Loucy (cell line): ENCODE data around the gene CUX1.

Experiments used
- H2AFZ ChIP-seq: fragments of 200-600 bp; sonication (generic); 2 replicates; pipeline ENCODE4 v1.6.0; 2016; ENCODE audit warnings: antibody characterized with exemption, mild to moderate bottlenecking, low read length, moderate library complexity
- H3F3A ChIP-seq: fragments of 200-600 bp; 2 replicates; pipeline ENCODE4 v1.6.0; 2016; ENCODE audit warnings: antibody characterized with exemption, low read depth, mild to moderate bottlenecking
- H3K27me3 ChIP-seq: fragments of 200-600 bp; sonication (generic); 2 replicates; pipeline ENCODE4 v1.6.1; 2014; ENCODE audit warnings: low read length, mild to moderate bottlenecking; ENCODE audit not compliant: insufficient read depth, poor library complexity, severe bottlenecking
- H3K36me3 ChIP-seq: fragments of 200-600 bp; sonication (generic); 2 replicates; pipeline ENCODE4 v1.6.1; 2016; ENCODE audit warnings: low read length; ENCODE audit not compliant: insufficient read depth
- H3K4me1 ChIP-seq: fragments of 200-600 bp; sonication (generic); 2 replicates; pipeline ENCODE4 v1.5.1; 2014; ENCODE audit warnings: low read length, mild to moderate bottlenecking; ENCODE audit not compliant: insufficient read depth, poor library complexity, severe bottlenecking
- H3K4me2 ChIP-seq: fragments of 200-600 bp; sonication (generic); 2 replicates; pipeline ENCODE4 v1.6.0; 2014; ENCODE audit warnings: antibody characterized with exemption, low read length, low read depth, mild to moderate bottlenecking; ENCODE audit not compliant: poor library complexity, severe bottlenecking
- H3K4me3 ChIP-seq: fragments of 200-600 bp; sonication (generic); 2 replicates; pipeline ENCODE4 v1.5.1; 2014; ENCODE audit warnings: low read length, mild to moderate bottlenecking, mixed read lengths; ENCODE audit not compliant: poor library complexity, severe bottlenecking
- H3K79me2 ChIP-seq: fragments of 200-600 bp; sonication (generic); 2 replicates; pipeline ENCODE4 v1.6.1; 2014; ENCODE audit warnings: low read length; ENCODE audit not compliant: insufficient read depth
- H3K9ac ChIP-seq: fragments of 200-600 bp; sonication (generic); 2 replicates; pipeline ENCODE4 v1.6.0; 2014; ENCODE audit warnings: mild to moderate bottlenecking, low read depth, low read length, moderate library complexity; ENCODE audit not compliant: poor library complexity, severe bottlenecking
- H3K9me2 ChIP-seq: fragments of 200-600 bp; sonication (generic); replicated peaks from 2 replicates; pipeline ENCODE4 v1.6.1; 2016; ENCODE audit warnings: low read depth, low read length, mixed read lengths
- H3K9me3 ChIP-seq: fragments of 200-600 bp; sonication (generic); 2 replicates; pipeline ENCODE4 v1.6.1; 2014; ENCODE audit warnings: mild to moderate bottlenecking, antibody characterized with exemption, low read length, low read depth; ENCODE audit not compliant: insufficient read depth
- H4K20me1 ChIP-seq: fragments of 200-600 bp; sonication (generic); 2 replicates; pipeline ENCODE4 v1.6.0; 2014; ENCODE audit warnings: antibody characterized with exemption, low read length, mild to moderate bottlenecking; ENCODE audit not compliant: insufficient read depth, poor library complexity, severe bottlenecking
- EZH2phosphoT487 ChIP-seq: fragments of 200-600 bp; IDR thresholded peaks from 2 replicates; pipeline ENCODE4 v1.6.1; 2018; ENCODE audit warnings: antibody characterized with exemption, mild to moderate bottlenecking, moderate library complexity, borderline replicate concordance
- TF ChIP-seq, protein P1 (sequence below): fragments of 200-600 bp; sonication (generic); conservative IDR thresholded peaks from 2 replicates; pipeline ENCODE4 v1.5.1; 2014; ENCODE audit warnings: mild to moderate bottlenecking, antibody characterized with exemption, low read length

CUX1 gene

DNA sequence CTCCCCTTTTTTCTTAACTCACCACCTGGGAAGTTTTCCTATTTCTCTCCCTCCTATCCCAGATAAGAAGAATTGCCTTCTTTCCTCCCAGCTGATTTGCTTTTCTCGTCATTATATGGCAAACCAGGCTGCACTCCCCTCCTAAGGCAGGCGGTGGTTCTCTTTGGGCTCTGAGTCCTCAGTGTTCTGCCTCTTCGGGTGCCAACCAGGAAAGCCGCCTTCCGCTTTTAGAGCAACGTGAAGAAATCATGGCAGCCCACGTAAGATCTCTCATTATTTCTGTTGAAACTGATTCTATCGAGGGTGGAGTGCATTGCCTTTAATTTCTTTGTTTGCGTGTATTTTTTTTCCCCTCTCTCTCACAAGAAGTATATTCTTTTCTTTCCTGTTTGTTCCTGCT, 141.9 kb downstream of the CUX1 start:
- no peaks in the 10 kb centered on the region for H3K9me3 ChIP-seq
- peaks cover 94% of the 10 kb centered on the region for H3K79me2 ChIP-seq
- H3K9me2 ChIP-seq, result no peaks in the 10 kb centered on the region
- H3K4me1 ChIP-seq, result peaks cover 6% of the 10 kb centered on the region
- H3K27me3 ChIP-seq, result no peaks in the 10 kb centered on the region
- peaks cover 8% of the 10 kb centered on the region; the same call in 1 of the 2 replicates for H3K36me3 ChIP-seq
- peaks cover 19% of the 10 kb centered on the region for H4K20me1 ChIP-seq
- H3F3A ChIP-seq, result no peaks in the 10 kb centered on the region
- H3K4me3 ChIP-seq, result no peak overlapping the region
- H3K4me2 ChIP-seq, result no peak overlapping the region
- H3K9ac ChIP-seq, result no peak overlapping the region
- no peak for TF ChIP-seq EZH2phosphoT487
- TF ChIP-seq, protein P1, sequence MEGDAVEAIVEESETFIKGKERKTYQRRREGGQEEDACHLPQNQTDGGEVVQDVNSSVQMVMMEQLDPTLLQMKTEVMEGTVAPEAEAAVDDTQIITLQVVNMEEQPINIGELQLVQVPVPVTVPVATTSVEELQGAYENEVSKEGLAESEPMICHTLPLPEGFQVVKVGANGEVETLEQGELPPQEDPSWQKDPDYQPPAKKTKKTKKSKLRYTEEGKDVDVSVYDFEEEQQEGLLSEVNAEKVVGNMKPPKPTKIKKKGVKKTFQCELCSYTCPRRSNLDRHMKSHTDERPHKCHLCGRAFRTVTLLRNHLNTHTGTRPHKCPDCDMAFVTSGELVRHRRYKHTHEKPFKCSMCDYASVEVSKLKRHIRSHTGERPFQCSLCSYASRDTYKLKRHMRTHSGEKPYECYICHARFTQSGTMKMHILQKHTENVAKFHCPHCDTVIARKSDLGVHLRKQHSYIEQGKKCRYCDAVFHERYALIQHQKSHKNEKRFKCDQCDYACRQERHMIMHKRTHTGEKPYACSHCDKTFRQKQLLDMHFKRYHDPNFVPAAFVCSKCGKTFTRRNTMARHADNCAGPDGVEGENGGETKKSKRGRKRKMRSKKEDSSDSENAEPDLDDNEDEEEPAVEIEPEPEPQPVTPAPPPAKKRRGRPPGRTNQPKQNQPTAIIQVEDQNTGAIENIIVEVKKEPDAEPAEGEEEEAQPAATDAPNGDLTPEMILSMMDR, result no peak
- no peak overlapping the region for H2AFZ ChIP-seq

DNA sequence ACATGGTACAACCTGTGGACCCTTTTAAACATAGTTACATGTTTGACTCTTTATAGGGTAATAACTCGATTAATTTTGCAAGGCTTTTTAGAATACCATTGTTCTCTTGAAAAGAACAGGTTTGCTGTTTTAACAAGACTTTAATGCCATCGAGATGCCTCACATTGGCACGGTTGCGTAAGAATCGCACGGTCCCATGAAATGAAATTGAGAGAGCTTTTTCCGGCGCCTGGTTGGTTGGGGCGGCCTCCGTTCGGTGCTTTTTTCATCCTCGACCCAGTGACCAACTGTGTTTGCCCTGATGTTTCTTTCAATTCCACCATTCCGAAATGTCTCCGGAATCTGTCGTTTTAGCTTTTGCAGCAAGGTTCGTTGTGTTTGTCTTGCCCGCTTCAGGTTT, 142.4 kb downstream of the CUX1 start:
- H3F3A ChIP-seq, result no peaks in the 10 kb centered on the region
- no peak overlapping the region for H2AFZ ChIP-seq
- peaks cover 11% of the 10 kb centered on the region; the same call in 1 of the 2 replicates for H3K36me3 ChIP-seq
- H3K9me2 ChIP-seq, result no peaks in the 10 kb centered on the region
- H3K9me3 ChIP-seq, result no peaks in the 10 kb centered on the region
- peaks cover 6% of the 10 kb centered on the region for H3K4me1 ChIP-seq
- H3K4me2 ChIP-seq, result no peak overlapping the region
- H3K4me3 ChIP-seq, result no peak overlapping the region
- no peak overlapping the region for H3K9ac ChIP-seq
- H3K27me3 ChIP-seq, result no peaks in the 10 kb centered on the region
- TF ChIP-seq EZH2phosphoT487, result no peak
- TF ChIP-seq, protein P1, result no peak
- peaks cover 94% of the 10 kb centered on the region for H3K79me2 ChIP-seq
- peaks cover 19% of the 10 kb centered on the region for H4K20me1 ChIP-seq

DNA sequence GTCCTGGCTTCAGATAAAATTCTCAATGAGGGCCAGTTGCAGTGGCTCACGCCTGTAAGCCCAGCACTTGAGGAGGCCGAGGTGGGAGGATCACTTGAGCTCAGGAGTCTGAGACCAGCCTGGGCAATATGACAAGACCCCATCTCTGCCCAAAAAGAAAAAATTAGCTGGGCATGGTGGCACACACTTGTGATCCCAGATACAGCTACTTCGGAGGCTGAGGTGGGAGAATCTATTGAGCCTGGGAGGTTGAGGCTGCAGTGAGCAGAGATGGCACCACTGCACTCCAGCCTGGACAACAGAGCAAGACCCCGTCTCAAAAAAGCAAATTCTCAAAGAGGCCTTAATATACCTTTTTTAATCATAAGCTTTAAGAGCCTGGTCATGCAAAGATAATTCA, 142.9 kb downstream of the CUX1 start:
- Histone ChIP-seq H3K27me3 (no peaks in the 10 kb centered on the region), H4K20me1 (peaks cover 19% of the 10 kb centered on the region), H3K4me1 (peaks cover 6% of the 10 kb centered on the region), H3K9me2 (no peaks in the 10 kb centered on the region), H3K9me3 (no peaks in the 10 kb centered on the region), H3K4me2 (no peak overlapping the region), H3K79me2 (peaks cover 94% of the 10 kb centered on the region), H3K9ac (no peak overlapping the region), H3F3A (no peaks in the 10 kb centered on the region), H2AFZ (no peak overlapping the region), H3K4me3 (no peak overlapping the region), H3K36me3 (peaks cover 11% of the 10 kb centered on the region; the same call in 1 of the 2 replicates)
- no peak for TF ChIP-seq EZH2phosphoT487
- TF ChIP-seq, protein P1, result no peak
